GM18861 (cell line): ENCODE measurements around the gene KCNIP3.

Source experiments
- ATAC-seq: cut with Tn5 transposase; IDR thresholded peaks from one replicate; pipeline ENCODE4 v1.9.1; 2021; ENCODE audit not compliant: unreplicated experiment

KCNIP3 gene

DNA sequence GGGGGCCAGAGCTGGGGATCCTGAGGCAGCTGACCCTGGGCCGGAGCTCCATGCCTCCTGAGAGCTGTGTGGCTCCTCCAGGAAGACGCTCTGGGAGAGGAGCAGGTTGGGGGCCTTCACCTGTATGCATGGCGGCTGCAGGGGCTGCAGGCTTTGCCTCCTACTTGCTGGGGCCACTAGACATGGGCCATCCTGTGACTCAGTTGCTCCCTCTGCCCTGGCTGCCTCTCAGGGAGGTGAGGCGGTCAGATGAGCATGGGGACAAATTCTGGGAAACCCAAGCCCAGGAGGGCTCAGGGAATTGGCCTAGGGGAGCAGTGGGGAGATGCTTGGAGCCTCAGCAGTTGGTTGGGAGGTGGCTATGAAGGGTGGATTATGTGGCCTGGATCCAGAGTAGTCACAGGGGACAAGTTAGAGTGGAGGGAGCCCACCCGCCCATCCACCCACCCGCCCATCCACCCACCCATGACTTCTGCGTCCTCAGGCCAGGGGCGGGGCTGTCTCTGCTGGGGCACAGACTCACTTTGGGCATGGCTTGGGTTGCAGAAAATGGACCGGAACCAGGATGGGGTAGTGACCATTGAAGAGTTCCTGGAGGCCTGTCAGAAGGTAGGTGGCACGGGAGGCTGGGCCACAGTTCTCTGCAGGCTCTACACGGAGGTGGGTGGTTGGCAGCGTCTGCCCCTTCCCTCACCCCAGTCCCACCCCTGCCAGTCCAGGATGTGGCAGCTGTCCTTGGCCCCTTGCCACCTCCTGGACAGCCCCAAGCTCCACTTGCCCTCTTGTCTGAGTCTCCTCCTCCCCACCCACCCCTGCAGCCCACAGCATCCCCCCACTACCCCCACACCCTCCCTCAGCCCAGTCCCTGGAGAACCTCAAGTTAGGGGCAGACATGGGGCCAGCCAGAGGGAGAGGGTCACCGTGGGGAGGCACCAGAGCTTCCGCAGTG, 85.8 kb downstream of the KCNIP3 start:
- ATAC-seq: no peak

DNA sequence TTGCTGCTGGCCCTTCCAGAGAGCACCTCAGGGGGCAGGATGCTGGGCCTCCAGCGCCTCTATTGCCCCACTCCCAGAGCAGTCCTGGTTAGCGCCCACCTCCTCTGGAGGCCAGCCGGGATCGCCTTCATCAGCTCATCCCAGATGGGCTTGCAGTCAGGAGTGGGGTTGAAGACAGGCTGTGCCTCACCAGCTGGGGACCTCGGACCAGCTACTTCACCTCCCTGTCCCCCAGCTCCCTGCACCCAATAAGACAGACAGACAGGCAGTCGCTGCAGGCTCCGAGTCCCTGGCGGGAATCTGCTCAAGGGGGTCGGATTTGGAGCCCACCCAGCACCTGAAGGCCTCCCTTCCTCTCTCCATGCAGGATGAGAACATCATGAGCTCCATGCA, 86.5 kb downstream of the KCNIP3 start:
- no peak for ATAC-seq

DNA sequence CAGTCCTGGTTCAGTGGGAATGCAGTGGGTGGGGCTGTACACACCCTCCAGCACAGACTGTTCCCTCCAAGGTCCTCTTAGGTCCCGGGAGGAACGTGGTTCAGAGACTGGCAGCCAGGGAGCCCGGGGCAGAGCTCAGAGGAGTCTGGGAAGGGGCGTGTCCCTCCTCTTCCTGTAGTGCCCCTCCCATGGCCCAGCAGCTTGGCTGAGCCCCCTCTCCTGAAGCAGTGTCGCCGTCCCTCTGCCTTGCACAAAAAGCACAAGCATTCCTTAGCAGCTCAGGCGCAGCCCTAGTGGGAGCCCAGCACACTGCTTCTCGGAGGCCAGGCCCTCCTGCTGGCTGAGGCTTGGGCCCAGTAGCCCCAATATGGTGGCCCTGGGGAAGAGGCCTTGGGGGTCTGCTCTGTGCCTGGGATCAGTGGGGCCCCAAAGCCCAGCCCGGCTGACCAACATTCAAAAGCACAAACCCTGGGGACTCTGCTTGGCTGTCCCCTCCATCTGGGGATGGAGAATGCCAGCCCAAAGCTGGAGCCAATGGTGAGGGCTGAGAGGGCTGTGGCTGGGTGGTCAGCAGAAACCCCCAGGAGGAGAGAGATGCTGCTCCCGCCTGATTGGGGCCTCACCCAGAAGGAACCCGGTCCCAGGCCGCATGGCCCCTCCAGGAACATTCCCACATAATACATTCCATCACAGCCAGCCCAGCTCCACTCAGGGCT, 87.9 kb downstream of the KCNIP3 start:
- no peak for ATAC-seq

DNA sequence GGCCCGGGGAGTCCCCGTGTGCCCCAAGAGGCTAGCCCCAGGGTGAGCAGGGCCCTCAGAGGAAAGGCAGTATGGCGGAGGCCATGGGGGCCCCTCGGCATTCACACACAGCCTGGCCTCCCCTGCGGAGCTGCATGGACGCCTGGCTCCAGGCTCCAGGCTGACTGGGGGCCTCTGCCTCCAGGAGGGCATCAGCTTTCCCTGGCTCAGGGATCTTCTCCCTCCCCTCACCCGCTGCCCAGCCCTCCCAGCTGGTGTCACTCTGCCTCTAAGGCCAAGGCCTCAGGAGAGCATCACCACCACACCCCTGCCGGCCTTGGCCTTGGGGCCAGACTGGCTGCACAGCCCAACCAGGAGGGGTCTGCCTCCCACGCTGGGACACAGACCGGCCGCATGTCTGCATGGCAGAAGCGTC, 88.4 kb downstream of the KCNIP3 start:
- no peak for ATAC-seq

- ATAC-seq: no peak
These were observed 88.9 kb downstream of the KCNIP3 start for GRCh38 chr2:95386031-95386430.

DNA sequence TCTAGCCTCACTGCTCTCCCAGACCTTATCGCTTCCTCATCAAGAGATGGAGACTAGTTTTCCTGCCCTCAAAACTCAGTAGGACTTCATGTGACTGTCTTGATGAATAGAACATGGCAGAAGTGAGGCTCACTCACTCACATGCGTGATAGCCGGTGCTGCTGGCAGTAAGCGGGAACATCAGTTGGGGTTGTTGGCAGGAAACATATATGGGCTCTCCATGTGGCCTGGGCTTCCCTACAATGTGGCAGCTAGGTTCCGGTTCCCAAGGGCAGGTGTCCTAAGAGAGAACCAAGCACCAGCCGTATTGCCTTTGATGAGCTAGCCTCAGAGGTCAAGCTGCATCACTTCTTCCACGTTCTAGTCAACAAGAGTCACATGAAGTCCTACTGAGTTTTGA, 90.2 kb downstream of the KCNIP3 start:
- no peak for ATAC-seq

DNA sequence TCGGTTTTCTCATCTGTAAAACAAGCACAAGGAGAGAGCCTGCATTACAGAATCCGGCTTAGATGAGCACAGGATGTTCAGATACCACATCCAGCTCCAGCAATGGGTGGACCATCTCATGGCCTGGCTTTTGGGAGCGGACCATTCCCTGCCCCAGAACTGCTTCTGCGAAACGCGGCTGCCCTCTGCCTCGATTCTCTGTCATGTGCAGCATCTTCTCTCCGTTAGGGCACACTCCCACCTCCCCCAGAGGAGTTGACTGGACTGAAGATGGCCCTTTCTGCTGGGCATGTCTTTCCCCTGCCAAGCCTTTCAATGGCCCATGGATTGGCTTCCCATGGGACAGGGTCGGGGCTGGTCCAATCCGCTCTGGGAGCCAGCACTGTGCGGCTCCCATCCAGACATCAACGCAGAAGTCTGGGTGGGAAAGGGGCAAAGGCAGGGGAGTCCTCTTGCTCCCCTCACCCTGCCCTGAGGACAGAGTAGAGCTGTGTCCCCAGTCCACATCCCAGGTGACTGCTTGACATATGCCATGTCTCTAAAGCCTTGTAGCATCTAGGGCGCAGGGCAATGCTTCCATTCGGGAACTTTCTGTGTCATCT, 91.0 kb downstream of the KCNIP3 start:
- no peak for ATAC-seq

DNA sequence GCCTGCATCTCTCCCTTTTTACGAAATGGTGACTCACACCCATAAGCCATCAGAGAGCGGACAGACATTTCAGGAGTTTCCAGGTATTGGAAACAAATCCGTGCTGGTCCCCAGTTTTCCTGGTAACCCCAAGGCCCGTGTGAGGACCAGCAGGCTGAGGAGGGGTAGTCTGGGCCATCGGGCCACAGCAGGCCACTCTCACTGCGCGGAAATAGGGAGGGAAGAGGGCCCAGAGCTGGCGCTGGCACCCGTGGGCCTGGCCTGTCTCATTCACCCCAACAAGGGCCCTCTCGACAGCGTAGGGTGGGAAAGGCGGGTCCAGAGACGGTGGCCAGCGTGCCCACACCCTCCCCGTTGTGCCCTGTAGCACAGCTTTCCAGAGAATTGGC, 91.7 kb downstream of the KCNIP3 start:
- ATAC-seq: no peak

- ATAC-seq: no peak
These were observed 92.3 kb downstream of the KCNIP3 start for GRCh38 chr2:95389245-95390119.

DNA sequence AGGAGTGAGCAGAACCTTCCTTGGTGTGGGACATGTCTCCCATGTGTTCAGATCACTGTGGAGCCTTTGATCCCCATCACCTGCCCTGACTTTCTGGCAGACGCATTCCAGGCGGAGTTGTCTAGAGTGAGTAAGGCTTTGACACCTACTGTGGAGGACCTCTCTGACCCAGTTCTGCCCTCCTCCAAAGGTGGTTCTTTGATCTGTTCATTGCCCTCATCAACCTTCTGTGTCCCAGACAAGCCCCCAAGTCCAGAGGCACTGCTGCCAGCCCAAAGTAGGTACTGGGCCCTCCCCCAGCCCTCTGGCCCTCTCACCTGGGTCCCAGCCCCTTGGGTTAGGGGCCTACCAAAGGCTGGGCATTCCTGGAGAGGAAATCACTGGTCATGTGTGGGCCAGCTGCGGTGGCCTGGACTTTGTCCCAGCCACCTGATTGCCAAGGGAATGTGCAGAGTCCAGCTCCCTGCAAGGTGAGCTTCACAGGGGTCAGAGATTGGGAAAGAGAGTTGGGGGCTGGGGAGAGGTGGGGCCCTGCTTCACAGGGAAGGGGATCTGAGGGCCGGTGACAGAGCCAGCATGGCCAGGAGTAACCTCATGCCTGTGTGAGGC, 93.2 kb downstream of the KCNIP3 start:
- ATAC-seq: no peak

DNA sequence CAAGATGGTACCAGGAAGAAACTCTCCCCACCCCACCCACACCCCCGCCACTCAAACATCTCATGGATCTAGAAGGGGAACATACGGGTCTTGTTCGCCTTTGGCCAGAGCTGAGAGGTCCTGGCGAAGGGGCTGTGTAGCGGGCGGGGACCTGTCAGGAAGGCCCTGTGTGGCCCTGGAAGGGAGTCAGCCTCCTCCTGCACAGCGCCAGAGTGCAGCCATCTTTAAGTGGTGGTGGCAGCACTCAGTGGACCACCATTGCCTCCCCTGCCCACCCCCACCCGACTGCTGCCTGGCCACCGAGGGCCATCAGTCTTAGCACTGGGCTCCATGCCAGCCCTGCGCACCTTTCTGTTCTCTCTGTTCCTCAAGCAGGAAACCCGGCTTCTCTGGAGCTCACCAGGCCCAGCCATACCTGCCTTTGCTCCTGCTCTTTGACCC, 93.8 kb downstream of the KCNIP3 start:
- ATAC-seq: no peak

DNA sequence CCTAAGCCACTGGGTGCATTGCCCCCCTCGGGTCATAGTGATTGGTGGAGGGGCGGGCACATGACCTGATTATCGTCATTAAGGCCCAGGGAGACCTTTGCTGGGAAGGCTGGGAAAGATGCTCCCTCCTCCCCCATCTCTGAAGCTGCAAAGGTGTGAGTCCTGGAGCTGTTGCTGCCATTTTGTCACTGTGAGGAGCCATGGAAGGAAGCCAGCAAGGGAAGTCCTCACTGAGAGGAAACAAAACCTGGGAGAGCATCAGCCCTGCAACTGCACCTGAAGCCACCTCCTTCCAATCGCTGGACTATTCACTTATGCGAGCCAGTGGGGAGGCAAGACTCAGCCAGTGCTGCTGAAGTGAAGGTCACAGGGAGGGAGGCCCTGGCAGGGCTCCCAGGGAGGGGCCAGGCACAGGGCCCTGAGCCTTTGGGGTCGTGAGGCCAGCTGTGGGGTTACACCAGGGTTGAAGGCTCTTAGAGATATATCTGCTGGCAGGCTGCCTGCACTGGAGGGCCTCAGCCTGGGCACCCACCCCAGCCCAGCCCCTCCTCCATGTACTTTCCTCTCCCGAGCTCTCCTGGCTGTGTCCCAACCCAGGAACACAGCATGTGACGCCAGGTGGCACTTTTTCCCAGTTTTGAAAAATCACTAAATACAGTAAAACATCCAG, 94.6 kb downstream of the KCNIP3 start:
- no peak for ATAC-seq

GRCh38 chr2:95392320-95392719, 95.2 kb downstream of the KCNIP3 start:
- no peak for ATAC-seq

- no peak for ATAC-seq
These were observed 95.7 kb downstream of the KCNIP3 start for GRCh38 chr2:95392730-95393455.

GRCh38 chr2:95393901-95394300, 96.8 kb downstream of the KCNIP3 start:
- ATAC-seq: no peak

DNA sequence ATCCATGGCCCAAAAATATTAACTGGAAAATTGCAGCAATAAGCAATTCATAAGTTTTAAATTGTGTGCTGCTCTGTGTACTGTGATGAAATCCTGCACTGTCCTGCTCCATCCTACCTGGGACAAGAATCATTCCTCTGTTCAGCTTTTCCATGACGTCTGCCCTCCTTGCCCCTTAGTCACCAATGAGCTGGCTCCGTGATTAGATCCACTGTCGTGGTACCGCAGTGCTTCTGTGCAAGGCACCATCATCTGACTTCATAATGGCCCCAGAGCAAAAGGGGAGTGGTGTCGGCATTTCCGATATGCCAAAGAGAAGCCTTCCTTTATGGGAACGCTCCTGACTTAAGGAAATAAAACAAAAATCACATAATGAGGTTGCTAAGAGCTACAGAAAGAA, 101.9 kb downstream of the KCNIP3 start:
- no peak for ATAC-seq

- no peak for ATAC-seq
These were observed 104.3 kb downstream of the KCNIP3 start for GRCh38 chr2:95401480-95401879.

DNA sequence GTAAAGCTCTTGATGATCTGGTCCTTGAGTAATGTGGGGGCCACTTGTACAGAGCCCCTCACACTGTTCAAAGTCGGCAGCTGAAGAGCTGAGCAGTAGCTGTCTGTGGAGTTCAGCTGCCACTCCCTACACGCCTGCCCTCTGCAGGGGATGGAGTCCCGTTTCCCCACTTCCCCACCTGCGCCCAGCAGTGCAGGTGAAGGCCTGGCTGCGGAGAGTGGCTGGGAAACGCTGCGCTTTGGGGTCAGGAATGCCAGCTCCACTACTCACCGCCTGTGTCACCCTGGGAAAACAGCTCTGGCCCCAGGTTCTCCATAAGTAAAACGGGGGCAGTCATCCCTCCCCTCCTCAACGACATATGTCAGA, 104.8 kb downstream of the KCNIP3 start:
- ATAC-seq: peak; percentile 1
